Prostate gland (tissue), 2 donors: ENCODE data around the gene GPATCH2L.

Experiments
- CTCF ChIP-seq, 4 experiments: fragments of 200-600 bp in 2 of 4; fragments of 450-650 bp in 2 of 4; sonication (generic) in 2 of 4; IDR thresholded peaks; 1 replicate in 3 of 4; 2 replicates in 1 of 4; pipeline ENCODE4 v1.5.1; 2016 to 2019; ENCODE audit warnings: antibody characterized with exemption in 4 of 4, mild to moderate bottlenecking in 2 of 4, moderate library complexity in 2 of 4
- POLR2A ChIP-seq: fragments of 450-650 bp; IDR thresholded peaks from one replicate; pipeline ENCODE4 v1.6.1; 2016; ENCODE audit warnings: antibody characterized with exemption, mild to moderate bottlenecking
- POLR2AphosphoS5 ChIP-seq: sonication (generic); formaldehyde crosslinking; IDR thresholded peaks from one replicate; pipeline ENCODE4 v1.6.1; 2017; ENCODE audit warnings: antibody characterized with exemption

- TF ChIP-seq CTCF (IDR thresholded peaks at IDR 0.05) (no peak), POLR2AphosphoS5 (no peak), POLR2A (no peak)
Measured at GRCh38 chr14:76257111-76257803, 105.5 kb downstream of the GPATCH2L start.
